ENCODE data around the gene ZBTB42. TPM values are rescaled to one million over a fixed set of nuclear protein-coding genes. Genes with fewer than 3 reads are reported as not detected.

The ZBTB42 gene
- total and polyA plus RNA-seq, 2 donors (not counting 1 experiment from before 2014, with no cell fraction given), result 1.6 to 8.3 TPM

- Histone ChIP-seq H4K20me1 (ENCODE audit: control insufficient read depth, insufficient read depth, low read length, poor library complexity, severe bottlenecking) (no peaks in the 10 kb centered on the region), H3K27ac (ENCODE audit: low read length in 2 of 2) (no peak overlapping the region), H3K4me2 (replicated peaks; ENCODE audit: low read depth, low read length, poor library complexity, severe bottlenecking) (no peak overlapping the region), H2AFZ (ENCODE audit: insufficient read depth, low read depth, low read length, poor library complexity, severe bottlenecking) (no peak overlapping the region), H3K27me3 (replicated peaks in 1 of 4; ENCODE audit: control extremely low read depth in 1 of 4, control insufficient read depth in 3 of 4, insufficient read depth in 4 of 4, low read length in 3 of 4) (peaks cover 0 to 16% (median 7%) of the 10 kb centered on the region in 4 experiments), H3K79me2 (ENCODE audit: control insufficient read depth, insufficient read depth, low read length) (no peaks in the 10 kb centered on the region), H3K9ac (ENCODE audit: low read length) (no peak overlapping the region), H3K4me1 (ENCODE audit: control insufficient read depth in 2 of 2, insufficient read depth in 2 of 2, low read length in 2 of 2) (peaks cover 11 to 13% of the 10 kb centered on the region in 2 donors), H3K36me3 (replicated peaks in 1 of 2; ENCODE audit: control extremely low read depth in 1 of 2, control insufficient read depth in 1 of 2, extremely low read depth in 1 of 2, insufficient read depth in 2 of 2, low read length in 1 of 2) (no peaks in the 10 kb centered on the region), H3K4me3 (ENCODE audit: control extremely low read depth in 1 of 5, extremely low read depth in 1 of 5, insufficient read depth in 1 of 5, low read depth in 2 of 5, low read length in 4 of 5) (no peak overlapping the region), H3K9me3 (ENCODE audit: control extremely low read depth in 1 of 3, control insufficient read depth in 2 of 3, insufficient read depth in 1 of 3, low read length in 2 of 3) (peaks cover 0 to 21% (median 0%) of the 10 kb centered on the region in 3 donors)
- ChIA-PET POLR2A (no interaction called here), CTCF (interaction anchor here (0.7 to 1.5 kb wide), 2 partner anchors 53 to 54 kb away, joined by 3 to 7 read pairs; no protein-coding TSS in a partner anchor)
- Mint-ChIP-seq H3K27me3 (peaks cover 10% of the 10 kb centered on the region), H3K4me3 (no peak overlapping the region), H3K27ac (no peak overlapping the region), H3K4me1 (peaks cover 21% of the 10 kb centered on the region), H3K9me3 (ENCODE audit: insufficient read depth) (peaks cover 6% of the 10 kb centered on the region)
- 95% methylated on average over 26 of the region's 27 CpGs for WGBS (ENCODE audit: insufficient coverage)
- ATAC-seq (ENCODE audit: low read depth), result no peak
- intact Hi-C loops (cut with micrococcal nuclease), result no loop called here
- TF ChIP-seq CTCF (IDR thresholded peaks at IDR 0.05) (no peak), EZH2 (IDR thresholded peaks at IDR 0.05; ENCODE audit: borderline replicate concordance, insufficient read depth, low read depth, low read length, poor library complexity, severe bottlenecking) (no peak)
- no peak for DNase-seq
Measured at GRCh38 chr14:104821971-104822608, 21.2 kb downstream of the ZBTB42 start.

GRCh38 chr14:104822821-104823615, 22.1 kb downstream of the ZBTB42 start:
- Histone ChIP-seq H3K4me2 (replicated peaks; ENCODE audit: low read depth, low read length, poor library complexity, severe bottlenecking) (no peak overlapping the region), H3K4me1 (ENCODE audit: control insufficient read depth in 2 of 2, insufficient read depth in 2 of 2, low read length in 2 of 2) (peaks cover 19 to 21% of the 10 kb centered on the region in 2 donors), H3K27ac (ENCODE audit: low read length in 2 of 2) (no peak overlapping the region), H3K79me2 (ENCODE audit: control insufficient read depth, insufficient read depth, low read length) (no peaks in the 10 kb centered on the region), H4K20me1 (ENCODE audit: control insufficient read depth, insufficient read depth, low read length, poor library complexity, severe bottlenecking) (no peaks in the 10 kb centered on the region), H3K4me3 (ENCODE audit: control extremely low read depth in 1 of 5, extremely low read depth in 1 of 5, insufficient read depth in 1 of 5, low read depth in 2 of 5, low read length in 4 of 5) (no peak overlapping the region), H2AFZ (ENCODE audit: insufficient read depth, low read depth, low read length, poor library complexity, severe bottlenecking) (no peak overlapping the region), H3K9ac (ENCODE audit: low read length) (no peak overlapping the region), H3K27me3 (replicated peaks in 1 of 4; ENCODE audit: control extremely low read depth in 1 of 4, control insufficient read depth in 3 of 4, insufficient read depth in 4 of 4, low read length in 3 of 4) (peaks cover 0 to 21% (median 10%) of the 10 kb centered on the region in 4 experiments), H3K36me3 (replicated peaks in 1 of 2; ENCODE audit: control extremely low read depth in 1 of 2, control insufficient read depth in 1 of 2, extremely low read depth in 1 of 2, insufficient read depth in 2 of 2, low read length in 1 of 2) (no peaks in the 10 kb centered on the region), H3K9me3 (ENCODE audit: control extremely low read depth in 1 of 3, control insufficient read depth in 2 of 3, insufficient read depth in 1 of 3, low read length in 2 of 3) (peaks cover 0 to 19% (median 0%) of the 10 kb centered on the region in 3 donors)
- WGBS (ENCODE audit: insufficient coverage), result 92% methylated on average over 20 of the region's 22 CpGs
- ATAC-seq (ENCODE audit: low read depth) (no peak), DNase-seq (no peak)
- Mint-ChIP-seq H3K9me3 (ENCODE audit: insufficient read depth) (peaks cover 6% of the 10 kb centered on the region), H3K27me3 (peaks cover 10% of the 10 kb centered on the region), H3K4me1 (peaks cover 29% of the 10 kb centered on the region), H3K4me3 (no peak overlapping the region), H3K27ac (no peak overlapping the region)
- intact Hi-C loops (cut with micrococcal nuclease), result no loop called here
- ChIA-PET POLR2A (no interaction called here), CTCF (no interaction called here)
- TF ChIP-seq EZH2 (IDR thresholded peaks at IDR 0.05; ENCODE audit: borderline replicate concordance, insufficient read depth, low read depth, low read length, poor library complexity, severe bottlenecking), result no peak
